HFF-Myc (cell line): Measurements from ENCODE around the gene UPP2.

Experiments used
- DNase-seq: peaks from one replicate; pipeline ENCODE4 v3.0.0-alpha.2; 2011; ENCODE audit warnings: low read depth; ENCODE audit errors: extremely low read depth
- H3K4me3 ChIP-seq: replicated peaks from 2 replicates; pipeline ENCODE4 v1.5.1; 2011; ENCODE audit warnings: low read depth, mild to moderate bottlenecking, control low read depth, low read length
- TF ChIP-seq, protein P1 (sequence below): IDR thresholded peaks from 2 replicates; pipeline ENCODE4 v1.5.1; 2012; ENCODE audit warnings: mild to moderate bottlenecking, low read depth, low read length, control low read depth; ENCODE audit errors: missing control alignments

Gene UPP2

DNA sequence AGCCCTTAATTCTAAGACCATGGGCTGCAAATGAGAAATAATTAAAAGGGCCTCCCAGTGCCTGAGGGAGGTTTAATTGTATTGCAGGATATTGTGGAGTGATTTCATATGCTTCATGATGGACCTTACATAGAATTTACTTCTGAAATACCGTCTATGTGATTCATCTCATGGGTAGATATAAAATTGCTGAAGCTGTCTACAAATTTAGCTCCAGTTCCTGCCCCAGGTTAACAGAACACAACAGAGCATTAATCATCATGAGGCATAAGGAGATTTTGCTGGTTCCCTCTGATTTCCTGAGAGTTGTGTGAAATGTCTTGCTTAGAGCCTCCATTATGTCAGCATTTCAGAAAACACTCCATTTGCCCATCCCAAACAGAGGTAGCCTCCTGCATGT lies 770 bp downstream of the UPP2 start:
- no peak overlapping the region for H3K4me3 ChIP-seq
- DNase-seq = no peak
- TF ChIP-seq, protein P1, sequence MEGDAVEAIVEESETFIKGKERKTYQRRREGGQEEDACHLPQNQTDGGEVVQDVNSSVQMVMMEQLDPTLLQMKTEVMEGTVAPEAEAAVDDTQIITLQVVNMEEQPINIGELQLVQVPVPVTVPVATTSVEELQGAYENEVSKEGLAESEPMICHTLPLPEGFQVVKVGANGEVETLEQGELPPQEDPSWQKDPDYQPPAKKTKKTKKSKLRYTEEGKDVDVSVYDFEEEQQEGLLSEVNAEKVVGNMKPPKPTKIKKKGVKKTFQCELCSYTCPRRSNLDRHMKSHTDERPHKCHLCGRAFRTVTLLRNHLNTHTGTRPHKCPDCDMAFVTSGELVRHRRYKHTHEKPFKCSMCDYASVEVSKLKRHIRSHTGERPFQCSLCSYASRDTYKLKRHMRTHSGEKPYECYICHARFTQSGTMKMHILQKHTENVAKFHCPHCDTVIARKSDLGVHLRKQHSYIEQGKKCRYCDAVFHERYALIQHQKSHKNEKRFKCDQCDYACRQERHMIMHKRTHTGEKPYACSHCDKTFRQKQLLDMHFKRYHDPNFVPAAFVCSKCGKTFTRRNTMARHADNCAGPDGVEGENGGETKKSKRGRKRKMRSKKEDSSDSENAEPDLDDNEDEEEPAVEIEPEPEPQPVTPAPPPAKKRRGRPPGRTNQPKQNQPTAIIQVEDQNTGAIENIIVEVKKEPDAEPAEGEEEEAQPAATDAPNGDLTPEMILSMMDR = no peak

DNA sequence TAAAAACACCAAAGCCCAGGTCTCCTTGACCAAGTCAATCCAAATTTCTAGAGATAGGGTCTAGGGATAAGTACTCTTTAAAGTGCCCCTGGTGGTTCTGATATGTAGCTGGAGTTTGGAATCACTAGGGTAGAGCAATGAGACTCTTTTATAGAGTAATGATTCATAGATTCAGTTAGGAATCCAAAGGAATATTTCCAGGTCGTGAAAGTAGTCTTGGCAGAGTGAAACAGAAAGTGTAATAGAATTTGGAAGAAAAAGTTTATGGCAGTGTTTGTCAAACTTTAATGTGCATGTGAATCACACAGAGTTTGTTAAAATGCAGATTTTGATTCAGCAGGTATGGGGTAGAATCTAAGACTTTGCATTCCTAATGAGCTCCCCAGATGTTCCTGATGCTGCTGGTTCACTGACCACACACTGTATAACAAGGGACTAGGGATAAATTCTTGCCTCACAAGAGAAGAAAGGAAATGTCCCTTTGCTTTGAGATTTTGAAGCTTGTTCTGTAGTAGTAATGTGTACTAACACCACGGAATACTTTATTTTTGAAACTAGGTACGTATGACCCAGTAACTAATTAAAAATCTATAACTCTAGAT lies 1.8 kb downstream of the UPP2 start:
- no peak for DNase-seq
- no peak overlapping the region for H3K4me3 ChIP-seq
- TF ChIP-seq, protein P1 = no peak

DNA sequence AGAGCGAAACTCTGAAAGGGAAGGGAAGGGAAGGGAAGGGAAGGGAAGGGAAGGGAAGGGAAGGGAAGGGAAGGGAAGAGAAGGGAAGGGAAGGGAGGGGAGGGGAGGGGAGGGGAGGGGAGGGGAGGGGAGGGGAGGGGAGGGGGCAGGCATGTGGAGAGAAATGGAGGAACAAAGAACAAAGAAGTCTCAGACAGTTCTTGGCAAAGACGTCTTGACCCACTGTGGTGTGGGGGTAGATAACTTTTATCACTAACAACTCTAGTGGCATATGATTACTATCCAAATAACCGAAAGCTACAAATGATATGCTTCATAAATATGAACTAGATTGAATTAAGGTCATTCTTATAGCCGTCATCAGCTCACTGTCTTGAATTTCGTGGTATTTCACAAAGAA lies 3.2 kb downstream of the UPP2 start:
- no peak overlapping the region for H3K4me3 ChIP-seq
- no peak for DNase-seq
- TF ChIP-seq, protein P1 = no peak

DNA sequence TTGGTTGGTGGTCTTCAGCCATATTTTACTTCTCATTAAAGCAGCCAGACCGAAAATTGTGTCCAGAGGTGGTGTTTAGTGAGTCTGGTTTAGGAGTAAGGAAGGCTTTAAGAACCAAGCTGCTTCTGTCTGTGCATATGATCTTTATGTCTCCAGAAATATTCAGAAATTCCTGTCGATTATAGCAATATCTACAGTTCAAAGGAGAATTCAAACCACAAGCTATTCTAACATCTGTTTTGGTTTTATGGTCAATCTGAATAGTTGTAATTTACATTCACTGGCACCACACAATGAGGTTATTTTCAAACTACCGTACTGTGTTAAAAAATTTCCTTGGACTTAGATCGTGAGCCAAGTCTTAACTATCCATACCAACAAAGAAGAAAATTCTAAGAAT lies 11.3 kb downstream of the UPP2 start:
- DNase-seq = no peak
- TF ChIP-seq, protein P1 = no peak
- no peak overlapping the region for H3K4me3 ChIP-seq

DNA sequence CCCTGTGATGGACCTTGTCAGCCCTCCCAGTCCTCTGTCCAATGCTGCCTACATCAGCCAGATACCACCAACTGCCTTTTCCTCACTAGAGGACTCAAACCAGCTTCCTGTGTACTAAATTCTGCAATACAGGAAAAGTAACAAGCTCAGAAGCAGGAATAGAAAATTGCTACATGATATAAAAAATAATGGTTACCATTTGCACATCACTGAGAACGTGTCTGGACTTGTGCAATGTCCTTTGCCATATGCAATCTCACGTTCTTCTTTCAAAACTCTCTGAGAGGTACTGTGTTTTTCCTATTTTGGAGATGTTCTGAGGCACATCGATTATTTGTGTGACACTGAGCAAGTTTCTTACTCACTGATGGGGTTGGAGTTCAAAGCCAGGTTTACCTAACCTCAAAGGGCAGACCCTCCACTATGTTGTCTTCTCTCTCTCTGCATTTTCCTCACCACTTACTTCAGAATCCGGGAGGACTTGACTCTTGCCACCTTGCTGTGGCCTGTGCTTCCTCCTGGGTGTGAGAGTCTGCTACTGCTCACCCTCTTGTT lies 12.1 kb downstream of the UPP2 start:
- no peak for DNase-seq
- TF ChIP-seq, protein P1 = no peak
- no peak overlapping the region for H3K4me3 ChIP-seq

DNA sequence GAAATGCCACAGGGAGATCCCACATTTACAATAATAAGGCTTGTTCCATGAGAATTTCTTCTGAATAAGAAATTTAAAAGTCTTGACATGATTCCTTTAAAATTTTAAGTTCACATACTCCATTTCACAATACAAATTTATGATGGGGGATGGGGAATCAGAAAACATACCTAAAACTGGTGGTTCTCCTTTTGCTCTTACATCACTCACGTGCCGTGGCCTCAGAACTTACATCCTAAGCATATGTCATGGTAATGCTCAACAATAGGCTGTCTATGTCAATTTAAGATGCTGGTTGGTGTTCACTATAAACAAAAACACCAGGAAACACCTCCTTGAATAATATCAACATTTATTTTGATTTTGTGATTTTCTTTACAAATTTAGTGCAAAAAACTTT lies 12.8 kb downstream of the UPP2 start:
- TF ChIP-seq, protein P1 = no peak
- no peak for DNase-seq
- no peak overlapping the region for H3K4me3 ChIP-seq
